Islet of Langerhans (tissue), 1 donor: ENCODE data around the gene ZBTB4.

Experiments used
- FAIRE-seq: peaks from one replicate; lab custom pipeline; 2011; peaks lifted over from hg19 to GRCh38; lab: Jason Lieb, UNC

The ZBTB4 gene

GRCh38 chr17:7419819-7420610 lies 59.4 kb downstream of the ZBTB4 start, which contains the start of gene SPEM1:
Gene SPEM1 (plus strand): TSS chr17:7420324. CDS start chr17:7420385, 61 bp downstream.
- no peak for FAIRE-seq

- FAIRE-seq, result no peak
These were observed 60.8 kb downstream of the ZBTB4 start for GRCh38 chr17:7418472-7419152.

DNA sequence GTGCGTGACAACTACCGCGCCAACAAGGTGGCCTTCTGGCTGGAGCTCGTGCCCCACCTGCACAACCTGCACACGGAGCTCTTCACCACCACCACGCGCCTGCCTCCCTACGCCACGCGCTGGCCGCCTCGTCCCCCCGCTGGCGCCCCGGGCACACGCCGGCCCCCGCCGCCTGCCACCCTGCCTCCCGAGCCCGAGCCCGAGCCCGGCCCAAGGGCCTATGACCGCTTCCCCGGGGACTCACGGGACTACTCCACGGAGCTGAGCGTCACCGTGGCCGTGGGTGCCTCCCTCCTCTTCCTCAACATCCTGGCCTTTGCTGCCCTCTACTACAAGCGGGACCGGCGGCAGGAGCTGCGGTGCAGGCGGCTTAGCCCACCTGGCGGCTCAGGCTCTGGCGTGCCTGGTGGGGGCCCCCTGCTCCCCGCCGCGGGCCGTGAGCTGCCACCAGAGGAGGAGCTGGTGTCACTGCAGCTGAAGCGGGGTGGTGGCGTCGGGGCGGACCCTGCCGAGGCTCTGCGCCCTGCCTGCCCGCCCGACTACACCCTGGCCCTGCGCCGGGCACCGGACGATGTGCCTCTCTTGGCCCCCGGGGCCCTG lies 62.3 kb downstream of the ZBTB4 start:
- no peak for FAIRE-seq

DNA sequence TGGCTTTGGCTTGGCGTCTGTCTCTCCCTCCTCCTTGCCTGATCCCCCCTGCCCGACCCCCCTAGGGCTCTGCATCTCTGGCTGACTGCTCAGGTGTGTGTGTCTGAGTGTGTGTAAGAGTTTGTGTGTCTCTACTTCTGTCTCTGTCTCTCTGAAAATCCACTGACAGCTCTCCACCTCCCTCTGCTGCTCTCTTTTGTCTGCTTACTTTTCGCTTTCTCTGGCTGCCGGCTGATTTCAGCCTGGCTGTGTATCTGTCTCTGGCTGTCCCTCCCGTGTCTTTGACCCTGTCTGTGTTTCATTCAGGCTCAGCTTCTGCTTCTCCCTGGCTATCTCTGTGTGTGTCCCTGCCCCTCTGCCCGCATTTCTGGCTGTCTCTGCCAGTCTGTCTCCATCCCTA lies 63.1 kb downstream of the ZBTB4 start:
- no peak for FAIRE-seq

- FAIRE-seq, result no peak
These were observed 63.6 kb downstream of the ZBTB4 start for GRCh38 chr17:7415784-7416183.

GRCh38 chr17:7414837-7415236 lies 64.6 kb downstream of the ZBTB4 start:
- FAIRE-seq, result no peak

GRCh38 chr17:7413346-7413985 lies 66.0 kb downstream of the ZBTB4 start:
- no peak for FAIRE-seq

DNA sequence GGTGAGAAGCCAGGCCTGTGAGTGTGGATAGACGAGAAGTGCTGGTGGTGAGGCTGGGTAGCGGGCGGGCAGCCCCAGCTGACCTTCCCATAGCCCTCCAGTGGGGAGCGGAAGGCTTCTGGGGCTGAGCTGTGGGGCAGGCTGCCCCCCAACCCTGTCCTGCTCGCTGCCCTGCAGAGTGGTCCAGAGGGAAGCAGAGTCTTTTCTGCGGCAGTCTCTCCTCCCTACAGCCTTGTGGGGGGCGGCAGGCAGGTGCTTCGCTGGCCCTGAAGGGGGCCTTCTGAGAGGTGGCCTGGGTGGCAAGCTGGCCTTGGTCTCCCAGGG lies 68.0 kb downstream of the ZBTB4 start:
- no peak for FAIRE-seq

GRCh38 chr17:7410634-7411426 lies 68.6 kb downstream of the ZBTB4 start:
- FAIRE-seq, result no peak

DNA sequence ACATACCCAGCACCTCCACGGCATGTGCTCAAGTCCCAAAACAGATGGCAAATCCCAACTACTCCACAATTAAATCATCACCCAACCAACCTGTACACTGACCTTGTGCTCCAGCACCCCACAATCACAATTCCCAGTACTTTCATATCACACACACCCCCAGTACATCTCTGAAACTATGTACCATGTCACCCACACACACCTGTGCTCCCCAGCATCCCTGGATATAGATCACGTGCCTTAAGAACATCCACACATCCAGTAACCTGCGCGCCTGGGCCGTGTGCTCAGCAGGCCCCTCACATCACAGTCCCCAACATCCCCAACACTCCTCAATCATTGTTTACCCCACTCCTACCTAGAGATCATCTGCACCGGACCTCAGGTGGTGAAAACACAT lies 69.7 kb downstream of the ZBTB4 start:
- no peak for FAIRE-seq
